HG02870 (cell line): Measurements from ENCODE around the gene CENPA.
A peak's percentile ranks its signal among the peaks of the same experiment; 100 is the strongest.
"Not testable (repeated sequence)": the region's sequence is repeated elsewhere in the genome, so short reads cannot be mapped to it uniquely, and the experiment has no call there.

ENCODE experiments used
- ATAC-seq: cut with Tn5 transposase; IDR thresholded peaks from one replicate; pipeline ENCODE4 v1.9.1; 2021; ENCODE audit warnings: mild to moderate bottlenecking, moderate library complexity; ENCODE audit not compliant: unreplicated experiment

CENPA gene

GRCh38 chr2:26786207-26787028, 562 bp downstream of the CENPA start:
- ATAC-seq = peak; percentile 3

- no peak for ATAC-seq
These were observed 6.9 kb downstream of the CENPA start for GRCh38 chr2:26792720-26793119.

- ATAC-seq = no peak
These were observed 7.7 kb downstream of the CENPA start for GRCh38 chr2:26793518-26793917.

DNA sequence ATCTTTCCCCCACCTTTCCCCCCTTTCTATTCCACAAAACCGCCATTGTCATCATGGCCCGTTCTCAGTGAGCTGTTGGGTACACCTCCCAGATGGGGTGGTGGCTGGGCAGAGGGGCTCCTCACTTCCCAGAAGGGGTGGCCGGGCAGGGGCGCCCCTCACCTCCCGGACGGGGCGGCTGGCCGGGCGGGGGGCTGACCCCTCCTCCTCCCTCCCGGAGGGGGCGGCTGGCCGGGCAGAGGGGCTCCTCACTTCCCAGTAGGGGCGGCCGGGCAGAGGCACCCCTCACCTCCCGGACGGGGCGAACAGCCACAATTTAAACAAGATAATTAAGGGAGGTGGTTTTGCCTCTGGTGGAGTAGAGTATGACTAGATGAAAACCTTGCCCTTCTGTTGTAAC, 9.3 kb downstream of the CENPA start:
- not testable (repeated sequence) for ATAC-seq

DNA sequence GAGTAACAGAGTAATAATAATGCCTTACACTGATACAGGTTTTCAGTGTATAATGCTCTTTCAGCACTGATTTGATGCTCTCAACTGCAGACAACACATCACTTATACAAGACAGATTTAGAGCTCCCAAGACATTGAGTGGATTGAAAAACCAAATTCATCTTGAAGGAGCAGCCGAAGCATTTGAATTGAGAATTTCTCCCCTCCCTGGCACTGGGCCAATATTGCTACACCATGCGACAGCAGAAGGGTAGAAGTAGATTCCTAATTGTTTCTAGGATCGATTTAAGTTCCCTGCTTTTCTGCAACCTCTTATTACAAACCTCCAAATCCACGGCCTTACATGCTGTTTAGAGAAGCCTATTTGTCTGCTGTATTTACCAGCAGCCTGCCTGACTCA, 15.5 kb downstream of the CENPA start:
- ATAC-seq = no peak

DNA sequence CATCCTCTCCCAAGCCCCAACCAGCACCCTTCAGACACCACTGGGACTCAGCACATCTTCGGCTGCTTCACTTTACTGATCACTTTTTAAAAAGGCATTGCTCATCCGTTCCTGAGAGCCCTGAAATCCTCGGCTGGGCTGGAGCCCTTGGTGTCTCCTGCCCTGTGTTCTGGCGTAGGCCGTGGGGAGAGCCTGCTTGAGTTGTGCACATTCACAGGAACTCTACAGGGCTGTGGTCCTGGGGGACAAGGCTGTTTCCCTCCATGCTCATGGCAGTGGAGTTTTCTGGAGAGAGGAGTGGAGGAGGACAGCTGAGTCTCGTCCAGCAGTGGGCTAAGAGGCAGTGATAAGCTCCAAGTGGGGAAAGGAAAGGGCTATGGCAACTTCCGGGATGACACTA, 15.9 kb downstream of the CENPA start:
- no peak for ATAC-seq

- no peak for ATAC-seq
These were observed 19.4 kb downstream of the CENPA start for GRCh38 chr2:26805241-26805676.

- no peak for ATAC-seq
These were observed 22.1 kb downstream of the CENPA start for GRCh38 chr2:26807788-26808460.

- no peak for ATAC-seq
These were observed 23.4 kb downstream of the CENPA start for GRCh38 chr2:26809211-26809610.

- ATAC-seq = no peak
These were observed 24.2 kb downstream of the CENPA start for GRCh38 chr2:26809876-26810577.

DNA sequence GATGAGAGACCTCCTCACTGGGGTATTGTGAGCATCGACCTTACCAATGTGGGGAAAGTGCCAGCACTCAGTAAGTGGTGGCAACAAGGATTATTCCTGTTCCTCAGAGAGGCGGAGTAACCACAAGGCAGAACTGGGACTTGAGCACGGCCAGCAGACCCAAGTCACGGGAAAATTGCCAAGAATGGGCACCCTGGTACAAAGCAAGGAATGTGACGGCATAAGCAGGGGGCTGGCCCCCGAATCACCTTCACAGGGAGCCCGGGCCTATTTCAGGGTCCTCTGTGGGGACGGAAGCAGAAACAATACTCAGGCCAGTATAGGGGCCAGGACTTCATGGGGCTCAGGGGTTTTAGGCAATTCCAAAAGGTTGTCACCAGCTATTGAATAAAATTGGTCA, 25.4 kb downstream of the CENPA start:
- ATAC-seq = no peak

DNA sequence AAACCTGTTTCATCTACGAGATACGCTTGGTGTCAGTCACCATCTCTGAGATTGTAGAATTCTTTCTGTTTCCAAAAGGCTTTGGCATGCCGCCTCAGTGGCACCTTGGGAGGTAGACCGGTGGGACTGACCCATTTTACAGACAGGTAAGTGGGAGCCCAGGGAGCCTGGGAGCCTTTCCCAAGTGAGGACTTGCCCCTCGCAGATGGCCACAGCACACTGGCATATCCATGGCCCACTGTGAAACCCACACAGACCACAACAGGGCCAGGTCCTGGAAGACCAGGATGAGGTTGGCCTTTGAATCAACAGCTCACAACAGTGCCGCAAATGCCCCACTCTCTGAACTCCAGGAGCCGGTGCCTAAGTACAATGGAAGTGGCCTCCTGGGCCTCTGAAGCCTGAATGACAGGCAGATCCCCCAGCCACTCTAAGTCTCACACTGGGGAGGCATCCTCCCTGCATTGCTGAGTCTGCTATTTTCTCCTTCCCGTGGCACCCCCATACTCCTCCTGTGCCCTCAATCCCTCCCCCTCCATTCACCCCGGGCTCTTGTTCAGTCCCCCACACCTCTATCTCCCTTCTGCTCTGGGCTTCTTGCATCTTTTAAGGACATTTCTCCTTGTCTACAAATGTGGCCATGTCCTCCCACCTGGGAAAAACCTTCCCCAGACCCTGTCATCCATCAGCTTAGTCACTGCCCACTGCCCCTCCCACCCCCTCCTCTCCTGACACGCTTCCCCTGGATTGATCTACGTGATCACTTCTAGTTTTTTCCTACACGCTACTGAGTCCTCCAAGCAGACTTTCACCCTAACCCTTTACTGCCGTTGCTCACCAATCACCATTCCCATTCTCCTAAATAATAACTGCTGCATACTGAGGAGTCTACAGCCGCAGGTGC, 26.2 kb downstream of the CENPA start:
- no peak for ATAC-seq

DNA sequence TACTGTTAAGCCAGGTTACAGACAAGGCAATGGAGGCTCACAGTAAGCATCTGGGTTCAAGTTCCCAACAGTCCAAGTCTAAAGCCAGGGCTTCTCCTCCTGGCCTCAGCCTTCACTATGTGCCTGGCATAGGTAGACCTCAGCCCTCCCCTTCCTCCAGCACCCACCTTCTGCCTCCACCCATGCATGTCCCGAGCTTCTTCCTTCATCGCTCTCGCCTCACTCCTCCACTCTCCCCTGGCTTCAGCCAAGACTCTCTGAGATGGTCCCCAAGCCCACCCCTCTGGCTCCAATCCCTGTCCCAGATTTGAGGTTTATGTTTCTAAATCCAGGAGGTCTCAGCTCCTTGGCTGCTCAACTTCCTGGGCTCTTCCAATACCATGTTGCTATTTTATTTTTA, 26.9 kb downstream of the CENPA start:
- ATAC-seq = no peak

GRCh38 chr2:26814072-26814765, 28.4 kb downstream of the CENPA start:
- ATAC-seq = not testable (repeated sequence)

GRCh38 chr2:26816893-26817292, 31.0 kb downstream of the CENPA start:
- no peak for ATAC-seq

- ATAC-seq = no peak
These were observed 32.4 kb downstream of the CENPA start for GRCh38 chr2:26818255-26818654.

GRCh38 chr2:26818972-26819371, 33.1 kb downstream of the CENPA start:
- no peak for ATAC-seq

GRCh38 chr2:26820932-26821331, 35.1 kb downstream of the CENPA start:
- no peak for ATAC-seq

- ATAC-seq = no peak
These were observed 37.0 kb downstream of the CENPA start for GRCh38 chr2:26822877-26823276.
